GM19372 (cell line): ENCODE data around the gene YAE1.

Source experiments
- ATAC-seq: cut with Tn5 transposase; IDR thresholded peaks from one replicate; pipeline ENCODE4 v1.9.1; 2021; ENCODE audit warnings: mild to moderate bottlenecking, low read depth, moderate library complexity; ENCODE audit not compliant: unreplicated experiment

YAE1 gene

DNA sequence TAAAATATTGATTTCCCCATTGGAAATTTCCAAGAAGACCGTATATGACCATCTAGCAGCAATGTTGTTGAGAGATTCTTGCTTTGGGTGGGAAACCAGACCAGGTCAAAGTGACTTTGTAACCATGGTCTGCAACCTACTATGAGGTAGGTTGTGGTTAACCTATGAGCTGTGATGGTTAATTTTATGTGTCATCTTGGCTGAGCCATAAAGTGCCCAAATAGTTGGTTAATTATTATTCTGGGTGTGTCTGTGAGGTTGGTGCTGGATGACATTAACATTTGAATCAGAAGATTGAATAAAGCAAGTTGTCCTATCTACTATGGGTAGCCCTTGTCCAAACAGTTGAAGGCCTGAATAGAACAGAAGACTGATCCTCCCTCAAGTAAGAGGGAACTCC is 38.9 kb downstream of the YAE1 start:
- ATAC-seq, result peak; percentile 54

DNA sequence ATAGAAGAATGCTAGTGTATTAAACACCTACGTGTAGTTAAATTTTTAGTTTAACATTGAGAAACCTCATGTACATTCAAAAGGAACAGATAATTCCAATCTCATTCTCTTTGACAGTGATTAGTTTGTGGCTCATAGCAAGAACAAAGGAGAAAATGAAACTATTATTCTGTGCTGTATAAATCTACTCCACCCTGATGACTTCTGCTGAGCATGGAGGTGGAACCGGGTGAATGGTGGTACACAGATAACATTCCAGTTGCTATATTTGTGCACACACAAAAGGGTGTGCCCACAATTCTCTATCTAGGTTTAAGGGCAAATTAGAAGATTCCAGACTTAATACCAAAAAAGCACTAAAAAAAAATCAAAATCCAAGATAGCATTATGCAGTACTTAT is 40.1 kb downstream of the YAE1 start:
- no peak for ATAC-seq

DNA sequence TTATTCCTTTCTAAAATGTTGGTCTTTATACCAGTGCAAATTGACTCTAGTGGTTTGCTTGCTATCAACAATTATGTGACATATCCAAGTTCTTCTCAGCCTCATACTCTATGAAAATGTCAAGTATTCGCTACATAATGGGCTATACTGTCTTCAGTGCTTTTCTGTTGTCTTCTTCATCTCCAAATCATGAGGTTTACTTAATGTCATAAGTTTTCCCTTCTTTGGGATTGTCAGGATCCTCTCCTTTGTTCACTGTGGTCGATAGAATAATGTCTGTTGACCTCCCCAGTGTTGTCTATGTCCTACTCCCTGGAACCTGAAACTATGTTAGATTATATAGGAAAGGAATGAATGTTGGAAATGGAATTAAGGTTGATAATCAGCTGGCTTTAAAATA is 40.7 kb downstream of the YAE1 start:
- ATAC-seq, result no peak

DNA sequence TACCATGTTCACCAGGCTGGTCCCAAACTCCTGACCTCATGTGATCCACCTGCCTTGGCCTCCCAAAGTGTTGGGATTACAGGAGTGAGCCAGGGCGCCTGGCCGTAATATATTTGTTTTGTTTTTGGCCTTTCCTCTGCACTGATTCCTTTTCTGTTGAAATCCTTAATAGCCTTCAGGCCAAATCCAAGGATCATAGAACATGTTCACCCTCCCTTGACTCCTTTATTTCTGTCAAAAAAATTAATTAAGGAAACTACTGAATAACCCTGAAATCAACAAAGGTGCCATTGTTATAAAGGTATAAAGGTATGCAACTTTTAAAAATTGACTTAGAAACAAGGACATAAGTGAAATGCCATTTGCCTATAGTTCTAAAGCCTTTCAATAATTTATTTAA is 41.7 kb downstream of the YAE1 start:
- no peak for ATAC-seq

DNA sequence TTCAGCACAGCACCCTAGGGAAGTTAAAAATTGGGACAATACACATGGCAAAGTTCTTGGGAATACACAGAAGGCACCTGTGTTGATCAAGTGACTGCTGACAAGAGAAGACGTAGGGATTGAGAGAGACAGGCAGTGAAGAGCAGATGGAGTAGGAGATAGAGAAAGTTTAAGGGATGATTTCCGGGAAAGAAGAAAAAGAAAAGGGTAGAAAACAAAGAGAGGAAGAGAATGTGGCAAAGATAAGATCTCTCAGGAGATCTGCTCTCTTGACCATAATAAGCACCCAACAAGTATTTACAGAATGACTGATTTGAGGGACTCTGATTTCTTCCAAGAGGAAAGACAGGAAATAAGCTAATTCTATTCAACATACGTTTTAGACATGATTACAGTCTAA is 42.1 kb downstream of the YAE1 start:
- no peak for ATAC-seq

DNA sequence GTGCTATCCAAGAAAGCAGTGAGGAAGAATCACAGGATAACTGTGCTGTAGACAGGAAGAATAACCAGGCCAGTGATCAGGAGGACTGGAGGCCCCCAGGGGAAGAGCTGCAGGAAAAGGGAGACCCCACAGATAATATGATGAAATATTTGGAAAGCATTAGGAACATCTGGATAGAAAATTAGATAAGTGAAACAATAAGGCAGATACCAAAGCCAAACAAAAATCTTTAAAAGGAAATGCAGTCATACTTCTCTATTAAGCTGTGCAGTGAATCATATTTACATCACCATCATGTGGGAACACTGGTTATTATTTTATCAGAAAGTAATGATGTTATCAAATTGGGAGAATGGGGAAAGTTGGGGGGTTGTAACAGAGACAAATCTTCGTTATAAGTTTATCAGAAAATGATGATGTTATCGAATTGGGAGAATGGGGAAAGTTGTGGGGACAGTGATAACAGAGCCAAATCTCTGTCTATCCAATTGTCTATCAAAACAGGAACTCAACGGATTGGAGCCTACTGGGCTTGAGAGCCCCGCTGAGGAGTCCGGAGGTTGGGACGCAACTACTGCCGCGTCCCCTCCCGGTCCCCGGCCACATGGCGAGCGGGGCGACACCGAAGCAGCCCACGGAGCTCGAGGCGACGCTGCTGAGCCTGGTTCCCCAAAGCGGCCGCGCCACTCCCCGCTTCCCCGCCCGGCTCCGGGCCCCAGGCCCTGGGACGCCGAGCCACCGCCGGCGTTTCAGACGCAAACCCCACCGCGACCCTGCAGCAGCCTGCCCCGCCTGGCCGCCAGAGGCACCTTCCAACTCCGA is 43.1 kb downstream of the YAE1 start:
- no peak for ATAC-seq

DNA sequence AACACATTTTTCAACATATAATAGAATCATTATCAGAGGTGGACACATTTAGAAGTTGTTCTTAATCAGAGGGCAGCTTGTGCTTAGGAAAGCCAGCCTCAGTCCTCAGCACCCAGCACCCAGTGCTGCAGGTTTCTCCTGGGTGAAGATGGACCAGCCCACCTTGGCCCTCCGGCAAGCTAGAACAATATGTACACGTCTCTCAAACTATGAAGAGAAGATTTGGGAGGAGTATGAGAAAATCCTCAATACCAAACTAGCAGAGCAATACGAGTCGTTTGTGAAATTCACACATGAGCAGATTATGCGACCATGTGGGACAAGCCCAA is 43.7 kb downstream of the YAE1 start:
- ATAC-seq, result no peak

DNA sequence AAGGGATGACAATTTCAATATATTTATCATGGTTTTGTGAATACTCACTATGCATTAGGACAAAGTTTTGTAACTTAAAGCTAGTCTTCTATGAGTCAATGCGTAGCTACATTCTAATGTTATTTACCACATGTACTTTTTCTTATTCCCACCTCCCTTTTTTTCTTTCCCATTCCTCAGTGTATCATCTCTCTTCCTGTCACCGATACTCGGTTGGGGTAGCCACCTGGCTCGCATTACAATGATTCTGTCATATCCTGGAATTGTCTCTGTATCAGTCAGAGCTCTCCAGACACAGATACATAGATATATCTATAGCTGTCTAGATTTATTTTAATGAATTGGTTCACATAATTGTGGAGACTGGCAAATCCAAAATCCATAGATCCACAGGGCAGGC is 47.4 kb downstream of the YAE1 start:
- ATAC-seq, result no peak

DNA sequence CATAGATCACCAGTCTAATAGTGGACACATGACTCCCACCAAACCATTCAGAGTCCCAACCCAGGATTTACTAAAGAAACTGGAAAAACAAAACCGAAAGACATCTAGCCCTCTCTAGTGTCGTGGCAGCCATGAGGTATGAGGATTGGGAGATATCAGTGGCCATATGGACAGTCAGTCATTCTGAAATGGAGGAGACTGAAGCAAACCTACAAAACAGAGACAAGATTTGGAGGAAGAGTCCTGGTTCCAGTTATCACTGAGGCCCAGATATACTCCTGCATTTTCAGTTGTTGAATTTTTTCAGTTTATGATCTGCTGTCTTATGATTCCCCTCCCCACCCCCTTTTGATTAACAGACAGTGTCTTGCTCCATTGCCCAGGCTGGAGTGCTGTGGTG is 48.1 kb downstream of the YAE1 start:
- no peak for ATAC-seq

DNA sequence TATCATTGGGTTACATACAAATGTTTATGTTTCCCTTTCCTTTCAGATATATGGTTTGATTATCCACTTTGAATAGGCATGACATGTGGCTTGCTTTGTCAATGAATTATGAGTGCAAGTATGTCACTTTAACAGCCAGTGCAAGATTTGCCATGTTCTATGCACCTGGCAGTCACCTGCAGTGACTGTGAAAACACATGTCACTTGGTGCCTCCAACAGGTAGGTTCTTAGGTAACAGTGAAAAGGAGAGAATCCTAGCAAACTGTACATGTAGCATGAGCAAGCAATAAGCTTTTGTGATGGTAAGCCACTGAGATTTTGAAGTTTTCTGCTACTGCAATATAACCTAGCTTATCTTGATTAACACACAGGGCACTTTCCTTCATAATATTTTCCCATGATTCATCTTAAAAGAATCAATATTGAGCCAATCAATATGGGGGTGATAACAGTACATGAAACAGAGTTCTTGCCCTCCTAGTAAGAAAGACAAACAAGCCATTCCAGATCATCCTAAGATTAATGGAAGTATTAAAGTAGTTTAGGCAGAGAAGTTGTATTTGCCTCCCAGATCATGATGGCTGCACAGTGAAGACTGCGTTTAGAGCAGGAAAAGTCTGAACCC is 49.3 kb downstream of the YAE1 start:
- ATAC-seq, result no peak

DNA sequence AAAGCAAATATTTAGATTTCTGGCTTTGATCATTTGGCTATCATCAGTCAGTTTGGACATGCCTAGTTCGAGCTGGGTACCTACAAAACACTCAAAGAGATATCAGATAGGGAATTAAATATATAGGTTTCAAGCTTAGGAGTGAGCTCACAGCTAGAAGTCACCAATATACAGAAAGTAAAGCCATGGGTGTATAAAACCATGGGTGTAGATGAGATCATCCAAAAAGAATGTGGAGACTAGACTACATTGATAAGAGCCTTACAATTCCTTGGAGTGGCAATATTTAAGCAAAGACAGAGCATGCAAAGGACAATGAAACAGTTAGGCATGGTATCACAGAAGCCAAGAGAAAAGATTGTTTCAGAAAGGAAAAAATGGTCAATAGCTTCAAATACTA is 49.9 kb downstream of the YAE1 start:
- ATAC-seq, result no peak

DNA sequence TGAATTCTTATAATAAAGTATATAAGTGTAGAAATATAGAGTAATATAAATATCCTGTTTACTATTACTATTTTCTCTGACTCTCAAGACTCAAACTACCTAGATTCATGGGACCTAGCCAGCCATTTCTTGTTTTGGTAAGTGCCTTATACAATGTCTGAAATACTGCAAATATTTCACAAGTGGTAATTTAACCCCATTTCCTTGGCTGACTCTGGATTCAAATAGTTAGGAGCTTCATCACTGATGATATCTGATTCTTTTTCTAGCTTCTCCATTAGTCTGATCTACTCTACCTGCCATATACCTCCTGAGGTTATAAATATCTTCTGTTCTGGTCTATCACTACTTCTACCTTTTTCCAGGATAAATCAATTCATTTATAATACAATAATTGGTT is 50.8 kb downstream of the YAE1 start:
- ATAC-seq, result no peak

DNA sequence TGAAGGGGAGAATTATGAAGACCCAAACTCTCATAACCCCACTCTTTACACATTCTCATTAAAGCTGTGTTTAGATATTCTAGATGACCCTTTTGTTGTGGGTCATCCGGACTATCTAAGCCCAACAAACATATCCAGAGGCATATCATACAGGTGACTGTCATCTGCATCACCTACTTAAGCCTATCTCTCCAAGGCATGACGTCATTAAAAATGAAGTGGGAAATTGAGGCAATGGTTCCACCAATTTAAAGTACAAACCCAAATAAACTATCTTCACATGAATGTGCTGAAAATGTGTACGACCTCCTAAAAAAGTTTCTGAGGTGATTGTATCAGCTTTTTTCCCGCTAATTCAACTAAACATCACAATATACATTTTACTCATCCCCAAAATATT is 52.7 kb downstream of the YAE1 start:
- no peak for ATAC-seq

DNA sequence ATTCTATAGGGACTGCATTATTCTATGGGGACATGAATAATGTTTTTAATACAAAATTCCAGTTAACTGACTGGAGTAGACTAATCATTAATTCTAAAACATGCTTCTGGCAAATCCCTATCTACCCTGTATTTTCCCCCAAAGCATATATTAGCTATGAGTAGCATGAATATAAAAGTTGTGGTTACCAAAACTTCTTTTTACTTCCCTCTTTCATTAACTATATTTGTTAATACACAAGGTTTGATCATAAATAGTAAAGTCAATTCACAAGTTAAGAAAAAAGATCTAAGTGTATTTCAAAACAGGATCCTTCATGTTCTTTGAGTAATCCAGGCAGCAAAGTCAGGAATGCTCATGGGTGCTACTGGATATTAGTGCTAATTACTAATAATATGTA is 54.3 kb downstream of the YAE1 start:
- ATAC-seq, result no peak

DNA sequence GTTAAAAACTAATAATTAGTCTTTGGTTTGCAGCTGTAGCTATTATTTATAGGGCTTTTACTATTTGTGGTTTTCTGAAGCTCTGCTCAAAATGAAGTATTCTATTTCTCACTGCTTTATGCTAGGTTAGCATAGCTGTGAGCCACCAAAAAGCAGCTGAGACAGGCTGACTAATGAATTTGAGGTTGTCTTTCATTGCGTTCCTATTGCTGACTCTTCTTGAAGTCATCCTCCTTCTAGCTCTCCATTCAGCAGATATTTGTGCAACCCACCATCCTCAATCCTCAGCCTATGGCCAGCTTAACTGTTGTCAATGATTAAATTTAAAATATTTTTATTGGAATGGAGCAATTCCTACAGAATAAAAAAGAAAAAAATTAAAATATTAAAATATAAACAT is 55.1 kb downstream of the YAE1 start:
- ATAC-seq, result no peak

DNA sequence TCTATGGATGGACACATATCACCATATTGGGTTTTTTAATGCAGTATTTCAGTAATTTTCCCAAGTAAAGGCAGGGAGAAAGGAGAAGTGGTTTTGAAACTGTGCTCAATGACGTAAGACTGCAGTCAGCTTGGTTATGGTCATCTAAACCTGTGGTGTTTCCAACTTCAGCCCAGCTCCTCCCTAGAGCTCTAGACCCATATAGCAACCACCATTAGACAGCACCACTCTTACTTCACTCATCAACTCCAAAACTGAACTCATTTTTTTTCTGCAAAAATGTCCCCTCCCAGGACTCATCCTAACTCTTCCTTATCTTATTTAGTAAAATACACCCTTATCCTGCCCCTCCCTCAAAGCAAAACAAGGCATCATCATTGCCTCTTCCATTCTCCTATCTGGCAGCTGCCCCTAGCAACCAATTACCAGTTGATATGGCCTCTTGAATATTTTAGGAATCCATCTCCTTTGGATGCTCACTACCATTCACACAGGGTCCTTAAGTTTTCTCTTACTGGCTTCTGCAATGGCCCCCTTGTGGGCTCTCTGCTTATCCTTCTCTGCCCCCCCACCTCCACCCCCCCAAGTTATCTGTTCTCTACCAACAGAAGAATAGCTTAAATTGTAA is 55.7 kb downstream of the YAE1 start:
- ATAC-seq, result no peak
